Esophagus squamous epithelium (tissue), 4 donors: ENCODE data around the gene CENPO.

Source experiments
- POLR2A ChIP-seq, 4 donors: fragments of 450-650 bp; IDR thresholded peaks; one replicate each; pipeline ENCODE4 v1.6.1; 2017; ENCODE audit warnings: antibody characterized with exemption in 4 of 4, mild to moderate bottlenecking in 4 of 4, moderate library complexity in 3 of 4
- TF ChIP-seq, protein P1 (sequence below), 6 experiments: fragments of 450-650 bp in 4 of 6; fragments of 200-600 bp in 2 of 6; sonication (generic) in 2 of 6; IDR thresholded peaks; one replicate each; pipeline ENCODE4 v1.5.1; 2016 to 2019; ENCODE audit warnings: antibody characterized with exemption in 6 of 6, mild to moderate bottlenecking in 4 of 6, moderate library complexity in 4 of 6

DNA sequence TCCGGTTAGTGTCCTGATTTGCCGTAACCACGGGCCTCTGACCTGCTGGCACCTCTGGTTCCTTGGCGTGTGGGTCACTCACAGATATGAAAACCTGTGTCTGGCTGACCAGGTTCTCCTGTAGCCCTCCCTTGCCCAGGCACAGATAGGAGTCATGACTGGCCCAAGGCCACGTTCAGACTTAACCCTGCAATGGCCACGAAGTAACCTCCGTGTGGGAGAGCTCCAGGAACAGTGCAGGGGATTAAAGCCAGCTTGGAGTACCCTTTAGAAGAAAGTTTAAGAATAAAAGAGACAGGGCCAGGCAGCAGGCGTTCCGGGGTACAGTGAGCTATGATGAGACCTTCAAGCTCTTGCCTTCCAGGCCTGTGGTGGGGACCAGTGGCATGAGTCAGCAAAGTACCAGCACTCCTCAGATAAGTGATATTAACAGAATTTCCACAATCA lies 25.5 kb downstream of the CENPO start:
- TF ChIP-seq, protein P1, sequence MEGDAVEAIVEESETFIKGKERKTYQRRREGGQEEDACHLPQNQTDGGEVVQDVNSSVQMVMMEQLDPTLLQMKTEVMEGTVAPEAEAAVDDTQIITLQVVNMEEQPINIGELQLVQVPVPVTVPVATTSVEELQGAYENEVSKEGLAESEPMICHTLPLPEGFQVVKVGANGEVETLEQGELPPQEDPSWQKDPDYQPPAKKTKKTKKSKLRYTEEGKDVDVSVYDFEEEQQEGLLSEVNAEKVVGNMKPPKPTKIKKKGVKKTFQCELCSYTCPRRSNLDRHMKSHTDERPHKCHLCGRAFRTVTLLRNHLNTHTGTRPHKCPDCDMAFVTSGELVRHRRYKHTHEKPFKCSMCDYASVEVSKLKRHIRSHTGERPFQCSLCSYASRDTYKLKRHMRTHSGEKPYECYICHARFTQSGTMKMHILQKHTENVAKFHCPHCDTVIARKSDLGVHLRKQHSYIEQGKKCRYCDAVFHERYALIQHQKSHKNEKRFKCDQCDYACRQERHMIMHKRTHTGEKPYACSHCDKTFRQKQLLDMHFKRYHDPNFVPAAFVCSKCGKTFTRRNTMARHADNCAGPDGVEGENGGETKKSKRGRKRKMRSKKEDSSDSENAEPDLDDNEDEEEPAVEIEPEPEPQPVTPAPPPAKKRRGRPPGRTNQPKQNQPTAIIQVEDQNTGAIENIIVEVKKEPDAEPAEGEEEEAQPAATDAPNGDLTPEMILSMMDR (IDR thresholded peaks at IDR 0.05): no peak
- no peak for TF ChIP-seq POLR2A (IDR thresholded peaks at IDR 0.05)
